ENCODE data around the gene KCNK5.

KCNK5 gene

DNA sequence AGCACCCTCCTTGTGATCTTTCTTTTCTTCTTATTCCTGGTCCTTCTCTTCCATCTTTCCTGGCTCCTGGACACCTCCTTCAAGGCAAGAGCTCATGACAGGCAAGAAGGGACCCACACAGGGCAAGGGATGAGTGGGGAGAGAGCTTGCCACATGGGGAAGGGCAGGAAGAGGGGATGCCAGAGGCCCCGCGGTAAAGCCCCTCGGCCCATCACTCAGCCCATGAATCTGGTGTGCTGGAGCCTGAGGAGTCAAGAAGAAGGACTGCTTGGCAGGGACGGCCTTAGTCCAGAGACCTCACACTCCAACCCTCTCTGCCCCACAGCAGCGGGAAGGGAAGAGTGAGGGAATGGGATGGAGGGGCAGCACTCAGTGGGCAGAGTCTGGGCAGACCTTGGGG is 62.0 kb downstream of the KCNK5 start:
- H3K27me3 ChIP-seq (ENCODE audit: control insufficient read depth in 1 of 2, insufficient read depth in 2 of 2, low read length in 2 of 2) = peaks cover 0 to 17% of the 10 kb centered on the region in 2 donors
- no peaks in the 10 kb centered on the region for H3K4me1 ChIP-seq (ENCODE audit: insufficient read depth, low read length)
- no peak overlapping the region for H3K27ac ChIP-seq (ENCODE audit: low read depth, low read length)
- H3K9me3 ChIP-seq (ENCODE audit: low read length) = peaks cover 4% of the 10 kb centered on the region
- H3K36me3 ChIP-seq (ENCODE audit: insufficient read depth, low read length) = no peaks in the 10 kb centered on the region
- H3K4me3 ChIP-seq (ENCODE audit: low read depth in 1 of 2, low read length in 2 of 2) = no peak overlapping the region
- H3K9ac ChIP-seq (ENCODE audit: low read length) = no peak overlapping the region

- peaks cover 4% of the 10 kb centered on the region for H3K9me3 ChIP-seq (ENCODE audit: low read length)
- no peaks in the 10 kb centered on the region for H3K36me3 ChIP-seq (ENCODE audit: insufficient read depth, low read length)
- no peak overlapping the region for H3K4me3 ChIP-seq (ENCODE audit: low read depth in 1 of 2, low read length in 2 of 2)
- H3K27me3 ChIP-seq (ENCODE audit: control insufficient read depth in 1 of 2, insufficient read depth in 2 of 2, low read length in 2 of 2) = peaks cover 0 to 17% of the 10 kb centered on the region in 2 donors
- H3K27ac ChIP-seq (ENCODE audit: low read depth, low read length) = no peak overlapping the region
- H3K9ac ChIP-seq (ENCODE audit: low read length) = no peak overlapping the region
- no peaks in the 10 kb centered on the region for H3K4me1 ChIP-seq (ENCODE audit: insufficient read depth, low read length)
Measured at GRCh38 chr6:39166912-39167290, 62.4 kb downstream of the KCNK5 start.

DNA sequence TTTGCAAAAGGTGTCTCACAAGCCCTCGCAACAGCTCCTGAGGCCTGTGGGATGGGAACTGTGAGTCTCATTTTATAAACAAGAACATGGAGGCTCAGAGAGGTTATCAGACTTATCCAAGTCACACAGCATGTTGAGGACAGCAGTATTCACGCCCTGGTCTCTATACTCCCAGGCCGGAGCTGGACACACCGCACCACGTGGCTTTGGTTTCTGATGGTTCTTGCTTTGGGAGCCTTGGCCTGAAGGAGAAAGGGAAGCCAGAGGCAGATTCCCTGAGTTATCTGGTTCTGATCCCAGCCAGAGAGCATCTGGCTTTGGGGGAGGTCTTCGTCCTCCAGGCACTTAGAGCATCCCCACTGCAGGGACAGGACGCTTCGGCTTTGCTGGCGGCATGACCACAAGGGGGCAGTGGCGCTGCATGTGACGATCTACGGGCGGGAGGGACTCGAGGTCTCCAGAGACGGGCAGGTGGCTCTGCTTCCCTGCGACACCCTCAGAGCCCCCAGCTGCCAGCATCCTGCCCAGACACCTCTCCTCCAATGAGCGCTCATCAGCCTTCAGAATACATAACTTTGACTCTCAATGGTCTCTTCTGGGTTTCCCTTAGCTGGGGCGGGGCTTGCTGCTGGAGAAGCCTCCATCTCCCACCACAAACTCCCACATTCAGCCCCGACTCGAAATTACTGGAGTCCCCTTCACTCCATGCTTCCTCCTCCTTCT is 62.9 kb downstream of the KCNK5 start:
- Histone ChIP-seq H3K9ac (ENCODE audit: low read length) (no peak overlapping the region), H3K4me1 (ENCODE audit: insufficient read depth, low read length) (no peaks in the 10 kb centered on the region), H3K9me3 (ENCODE audit: low read length) (no peaks in the 10 kb centered on the region), H3K27ac (ENCODE audit: low read depth, low read length) (no peak overlapping the region), H3K4me3 (ENCODE audit: low read depth in 1 of 2, low read length in 2 of 2) (no peak overlapping the region), H3K27me3 (ENCODE audit: control insufficient read depth in 1 of 2, insufficient read depth in 2 of 2, low read length in 2 of 2) (peaks cover 0 to 17% of the 10 kb centered on the region in 2 donors), H3K36me3 (ENCODE audit: insufficient read depth, low read length) (no peaks in the 10 kb centered on the region)

DNA sequence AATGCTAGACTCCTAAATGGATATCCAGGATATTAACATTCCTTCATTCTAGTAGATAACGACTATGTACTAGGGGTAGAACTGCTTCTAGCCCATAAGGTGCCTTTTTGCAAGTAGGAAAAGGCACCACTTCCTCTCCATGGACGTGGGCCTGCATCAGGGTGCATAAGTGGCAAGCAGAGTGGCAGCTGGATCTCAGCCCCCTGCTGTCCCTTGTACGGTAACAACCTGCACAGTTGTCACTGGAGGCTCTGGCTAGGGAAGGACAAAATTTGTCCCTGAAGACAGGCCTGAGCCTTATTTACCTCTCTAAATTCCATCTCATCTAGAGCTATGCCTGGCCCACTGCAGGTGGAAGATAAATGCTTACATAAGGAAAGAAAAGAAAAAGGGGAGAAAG is 71.8 kb downstream of the KCNK5 start:
- Histone ChIP-seq H3K27me3 (ENCODE audit: control insufficient read depth in 1 of 2, insufficient read depth in 2 of 2, low read length in 2 of 2) (no peaks in the 10 kb centered on the region), H3K9me3 (ENCODE audit: low read length) (no peaks in the 10 kb centered on the region), H3K27ac (ENCODE audit: low read depth, low read length) (no peak overlapping the region), H3K36me3 (ENCODE audit: insufficient read depth, low read length) (no peaks in the 10 kb centered on the region), H3K9ac (ENCODE audit: low read length) (no peak overlapping the region), H3K4me3 (ENCODE audit: low read depth in 1 of 2, low read length in 2 of 2) (no peak overlapping the region), H3K4me1 (ENCODE audit: insufficient read depth, low read length) (no peaks in the 10 kb centered on the region)

DNA sequence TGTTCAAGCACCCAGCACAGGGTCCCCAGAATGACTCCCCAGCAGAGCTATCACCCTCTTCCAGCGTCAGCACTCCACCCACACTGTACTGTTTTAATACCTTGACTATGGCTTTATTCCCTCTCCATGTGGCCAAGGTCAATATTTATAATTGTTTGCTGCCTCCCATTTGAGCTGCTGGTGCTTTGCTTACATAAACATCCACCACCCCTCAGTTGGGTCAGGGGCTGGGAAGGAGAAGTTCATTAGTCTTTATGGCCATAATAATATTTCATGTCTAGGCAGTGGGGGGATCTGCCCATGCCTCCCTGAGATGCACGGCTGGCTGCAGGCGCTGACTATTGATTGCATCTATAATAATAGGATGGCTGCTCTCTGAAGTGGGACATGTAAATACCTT is 72.5 kb downstream of the KCNK5 start:
- Histone ChIP-seq H3K9ac (ENCODE audit: low read length) (no peak overlapping the region), H3K9me3 (ENCODE audit: low read length) (no peaks in the 10 kb centered on the region), H3K4me3 (ENCODE audit: low read depth in 1 of 2, low read length in 2 of 2) (no peak overlapping the region), H3K27me3 (ENCODE audit: control insufficient read depth in 1 of 2, insufficient read depth in 2 of 2, low read length in 2 of 2) (no peaks in the 10 kb centered on the region), H3K36me3 (ENCODE audit: insufficient read depth, low read length) (no peaks in the 10 kb centered on the region), H3K27ac (ENCODE audit: low read depth, low read length) (no peak overlapping the region), H3K4me1 (ENCODE audit: insufficient read depth, low read length) (no peaks in the 10 kb centered on the region)

- H3K27ac ChIP-seq (ENCODE audit: low read depth, low read length) = no peak overlapping the region
- H3K27me3 ChIP-seq (ENCODE audit: control insufficient read depth in 1 of 2, insufficient read depth in 2 of 2, low read length in 2 of 2) = no peaks in the 10 kb centered on the region
- no peak overlapping the region for H3K9ac ChIP-seq (ENCODE audit: low read length)
Measured at GRCh38 chr6:39154705-39155104, 74.6 kb downstream of the KCNK5 start.

GRCh38 chr6:39153766-39154397 is 75.4 kb downstream of the KCNK5 start:
- Histone ChIP-seq H3K9me3 (ENCODE audit: low read length) (no peaks in the 10 kb centered on the region), H3K4me1 (ENCODE audit: insufficient read depth, low read length) (no peaks in the 10 kb centered on the region), H3K36me3 (ENCODE audit: insufficient read depth, low read length) (no peaks in the 10 kb centered on the region), H3K4me3 (ENCODE audit: low read depth in 1 of 2, low read length in 2 of 2) (no peak overlapping the region), H3K27ac (ENCODE audit: low read depth, low read length) (no peak overlapping the region), H3K27me3 (ENCODE audit: control insufficient read depth in 1 of 2, insufficient read depth in 2 of 2, low read length in 2 of 2) (no peaks in the 10 kb centered on the region), H3K9ac (ENCODE audit: low read length) (no peak overlapping the region)

More at GRCh38 chr6:39154705-39155104, 74.6 kb downstream of the KCNK5 start:
- Histone ChIP-seq H3K4me3 (ENCODE audit: low read depth in 1 of 2, low read length in 2 of 2) (no peak overlapping the region), H3K4me1 (ENCODE audit: insufficient read depth, low read length) (no peaks in the 10 kb centered on the region), H3K36me3 (ENCODE audit: insufficient read depth, low read length) (no peaks in the 10 kb centered on the region), H3K9me3 (ENCODE audit: low read length) (no peaks in the 10 kb centered on the region)

DNA sequence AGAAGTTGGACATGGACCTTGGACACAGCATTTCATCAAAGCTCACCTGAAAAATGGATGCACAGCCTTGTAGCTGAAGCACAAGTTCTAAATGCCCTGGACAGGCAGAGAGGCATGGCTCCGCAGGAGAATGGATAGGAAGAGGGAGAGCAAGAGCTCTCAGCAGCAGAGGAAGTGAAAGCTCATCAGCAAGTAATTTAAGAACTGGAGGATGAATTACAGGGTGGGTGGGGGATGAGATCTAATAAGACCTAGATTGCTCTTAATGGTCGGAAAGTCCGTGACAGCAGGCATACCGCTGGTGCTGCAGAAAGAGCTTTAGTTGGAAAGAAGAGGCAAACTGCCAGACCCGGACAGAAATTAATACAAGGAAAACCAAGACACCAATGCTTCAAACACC is 77.0 kb downstream of the KCNK5 start:
- H3K4me3 ChIP-seq (ENCODE audit: low read depth in 1 of 2, low read length in 2 of 2) = no peak overlapping the region
- H3K4me1 ChIP-seq (ENCODE audit: insufficient read depth, low read length) = no peaks in the 10 kb centered on the region
- no peaks in the 10 kb centered on the region for H3K27me3 ChIP-seq (ENCODE audit: control insufficient read depth in 1 of 2, insufficient read depth in 2 of 2, low read length in 2 of 2)
- H3K9ac ChIP-seq (ENCODE audit: low read length) = no peak overlapping the region
- H3K27ac ChIP-seq (ENCODE audit: low read depth, low read length) = no peak overlapping the region
- no peaks in the 10 kb centered on the region for H3K36me3 ChIP-seq (ENCODE audit: insufficient read depth, low read length)
- H3K9me3 ChIP-seq (ENCODE audit: low read length) = no peaks in the 10 kb centered on the region

DNA sequence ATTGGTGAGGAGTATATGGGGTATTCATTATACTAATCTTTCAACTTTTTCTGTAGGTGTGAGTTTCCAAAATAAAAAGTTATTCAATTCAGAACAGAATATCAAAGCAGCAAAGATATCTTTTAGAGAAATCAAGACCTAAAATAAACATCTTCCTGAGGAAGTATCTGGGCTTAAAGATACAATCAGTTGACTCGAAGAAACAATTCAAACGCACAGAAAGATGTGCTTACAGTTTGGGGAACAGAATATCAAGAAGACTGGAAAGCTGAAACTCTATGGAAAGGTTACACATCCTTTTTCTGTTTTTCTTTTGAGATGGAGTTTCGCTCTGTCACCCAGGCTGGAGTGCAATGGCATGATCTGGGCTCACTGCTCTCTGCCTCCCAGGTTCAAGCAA is 78.1 kb downstream of the KCNK5 start:
- Histone ChIP-seq H3K27ac (ENCODE audit: low read depth, low read length) (no peak overlapping the region), H3K9ac (ENCODE audit: low read length) (no peak overlapping the region), H3K4me3 (ENCODE audit: low read depth in 1 of 2, low read length in 2 of 2) (no peak overlapping the region), H3K4me1 (ENCODE audit: insufficient read depth, low read length) (no peaks in the 10 kb centered on the region), H3K9me3 (ENCODE audit: low read length) (no peaks in the 10 kb centered on the region), H3K27me3 (ENCODE audit: control insufficient read depth in 1 of 2, insufficient read depth in 2 of 2, low read length in 2 of 2) (no peaks in the 10 kb centered on the region), H3K36me3 (ENCODE audit: insufficient read depth, low read length) (no peaks in the 10 kb centered on the region)

DNA sequence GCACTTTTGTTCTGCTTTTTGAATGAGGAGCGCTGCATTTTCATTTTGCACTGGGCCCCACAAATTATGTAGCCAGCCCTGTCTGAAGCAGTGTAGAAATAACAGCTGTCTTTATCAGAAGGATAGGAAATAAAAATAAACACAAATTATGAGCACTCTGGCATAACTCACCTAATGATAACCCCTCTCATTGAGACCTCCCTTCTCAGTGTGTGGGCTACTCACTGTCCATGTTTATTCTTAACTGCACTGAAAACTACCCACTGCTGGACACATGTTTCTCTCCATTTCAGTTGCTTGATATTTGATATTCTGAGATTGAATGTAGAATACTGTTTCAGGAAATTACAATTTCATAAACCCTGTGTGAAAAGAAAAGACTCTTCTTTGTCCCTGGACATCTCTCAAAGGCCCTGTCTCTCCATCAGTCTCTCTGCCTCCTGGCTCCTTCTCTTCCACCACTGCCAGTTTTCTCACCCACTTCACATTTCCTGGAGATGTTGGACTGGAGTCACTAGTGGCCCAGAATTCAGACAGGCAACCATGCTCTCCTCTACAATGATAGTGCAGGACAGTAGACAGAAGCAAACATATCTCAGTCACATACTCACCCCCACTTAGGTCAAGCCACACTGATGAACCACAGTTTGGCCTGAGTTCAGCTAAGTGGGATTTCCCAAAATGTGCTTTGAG is 84.6 kb downstream of the KCNK5 start:
- H3K4me3 ChIP-seq (ENCODE audit: low read depth in 1 of 2, low read length in 2 of 2) = no peak overlapping the region
- peaks cover 0 to 3% of the 10 kb centered on the region in 2 donors for H3K27me3 ChIP-seq (ENCODE audit: control insufficient read depth in 1 of 2, insufficient read depth in 2 of 2, low read length in 2 of 2)
- H3K27ac ChIP-seq (ENCODE audit: low read depth, low read length) = no peak overlapping the region
- H3K36me3 ChIP-seq (ENCODE audit: insufficient read depth, low read length) = no peaks in the 10 kb centered on the region
- H3K9ac ChIP-seq (ENCODE audit: low read length) = no peak overlapping the region
- no peaks in the 10 kb centered on the region for H3K9me3 ChIP-seq (ENCODE audit: low read length)
- no peaks in the 10 kb centered on the region for H3K4me1 ChIP-seq (ENCODE audit: insufficient read depth, low read length)

DNA sequence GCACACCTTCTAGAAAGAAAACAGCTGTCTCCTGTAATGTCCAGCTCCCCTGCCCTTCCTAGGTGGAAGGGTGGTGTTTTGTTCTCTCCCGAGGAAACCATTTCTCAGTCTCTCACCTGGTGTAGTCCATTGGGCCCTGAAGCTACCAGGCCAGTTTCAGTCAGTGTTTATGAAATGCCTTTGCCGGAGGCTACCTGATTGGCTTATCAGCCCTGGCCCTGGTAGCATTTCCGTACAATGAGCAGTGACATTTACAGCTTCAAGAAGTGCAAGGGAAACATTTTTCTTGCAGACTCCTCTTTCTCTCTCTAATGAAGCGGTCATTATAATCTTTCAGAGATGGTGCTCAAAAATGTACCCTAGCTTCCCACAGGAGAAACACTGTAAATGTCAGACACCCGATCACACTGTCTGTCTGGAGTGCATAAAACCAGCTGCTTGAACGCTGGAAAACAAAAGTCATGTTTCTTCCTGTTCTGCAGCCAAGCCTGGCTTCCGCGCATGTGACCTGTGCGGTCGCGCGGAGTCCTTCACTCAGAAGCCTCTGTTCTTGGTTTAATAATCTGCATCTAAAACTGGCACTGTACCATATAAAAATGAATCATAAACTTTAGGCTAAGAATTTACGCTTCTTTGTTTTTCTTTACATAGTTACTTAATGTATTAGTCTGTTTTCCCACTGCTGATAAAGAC is 85.9 kb downstream of the KCNK5 start:
- no peak overlapping the region for H3K9ac ChIP-seq (ENCODE audit: low read length)
- H3K27me3 ChIP-seq (ENCODE audit: control insufficient read depth in 1 of 2, insufficient read depth in 2 of 2, low read length in 2 of 2) = peaks cover 0 to 3% of the 10 kb centered on the region in 2 donors
- H3K9me3 ChIP-seq (ENCODE audit: low read length) = no peaks in the 10 kb centered on the region
- no peak overlapping the region for H3K4me3 ChIP-seq (ENCODE audit: low read depth in 1 of 2, low read length in 2 of 2)
- H3K36me3 ChIP-seq (ENCODE audit: insufficient read depth, low read length) = no peaks in the 10 kb centered on the region
- no peak overlapping the region for H3K27ac ChIP-seq (ENCODE audit: low read depth, low read length)
- H3K4me1 ChIP-seq (ENCODE audit: insufficient read depth, low read length) = no peaks in the 10 kb centered on the region
